ENCODE measurements around the gene SIGLEC7.
A peak's percentile ranks its signal among the peaks of the same experiment; 100 is the strongest.

SIGLEC7 gene

GRCh38 chr19:51114087-51114729 lies 27.9 kb upstream of the SIGLEC7 start:
- H3K27ac ChIP-seq = peak overlapping the region in 2 of 21 experiments; percentile 19 to 55
- H3K4me3 ChIP-seq = no peak overlapping the region

- Histone ChIP-seq H3K4me3 (no peak overlapping the region), H3K27ac (no peak overlapping the region)
These were observed 25.3 kb upstream of the SIGLEC7 start for GRCh38 chr19:51116736-51117286.

- Histone ChIP-seq H3K27ac (peak overlapping the region in 1 of 21 experiments; percentile 21), H3K4me3 (no peak overlapping the region)
These were observed 23.0 kb upstream of the SIGLEC7 start for GRCh38 chr19:51119101-51119500.

GRCh38 chr19:51119611-51120010 lies 22.5 kb upstream of the SIGLEC7 start:
- no peak overlapping the region for H3K4me3 ChIP-seq
- H3K27ac ChIP-seq = peak overlapping the region in 2 of 21 experiments; percentile 21 to 42

GRCh38 chr19:51120160-51120559 lies 21.9 kb upstream of the SIGLEC7 start:
- peak overlapping the region in 3 of 21 experiments; percentile 21 to 42 (median 37) for H3K27ac ChIP-seq
- no peak overlapping the region for H3K4me3 ChIP-seq

- Histone ChIP-seq H3K4me3 (no peak overlapping the region), H3K27ac (peak overlapping the region in 3 of 21 experiments; percentile 31 to 46 (median 44))
These were observed 20.8 kb upstream of the SIGLEC7 start for GRCh38 chr19:51121257-51121656.

- Histone ChIP-seq H3K4me3 (no peak overlapping the region), H3K27ac (peak overlapping the region in 16 of 21 experiments; percentile 20 to 88 (median 71))
These were observed 19.8 kb upstream of the SIGLEC7 start for GRCh38 chr19:51122112-51122981.

- no peak overlapping the region for H3K4me3 ChIP-seq
- peak overlapping the region in 16 of 21 experiments; percentile 20 to 88 (median 70) for H3K27ac ChIP-seq
These were observed 18.7 kb upstream of the SIGLEC7 start for GRCh38 chr19:51123381-51123800.

GRCh38 chr19:51123802-51124201 lies 18.3 kb upstream of the SIGLEC7 start:
- Histone ChIP-seq H3K27ac (peak overlapping the region in 15 of 21 experiments; percentile 30 to 88 (median 73)), H3K4me3 (no peak overlapping the region)

- Histone ChIP-seq H3K4me3 (no peak overlapping the region), H3K27ac (peak overlapping the region in 15 of 21 experiments; percentile 17 to 88 (median 73))
These were observed 17.9 kb upstream of the SIGLEC7 start for GRCh38 chr19:51124216-51124615.

- peak within 1 kb of the TSS in 4 of 7 experiments; percentile 7 to 21 (median 16) for H3K4me3 ChIP-seq
- peak within 1 kb of the TSS in 18 of 21 experiments; percentile 24 to 88 (median 68) for H3K27ac ChIP-seq
These were observed 17.4 kb upstream of the SIGLEC7 start, which contains the start of gene SIGLEC9 for GRCh38 chr19:51124729-51125128. Gene SIGLEC9, plus strand, starts transcription at chr19:51124906. Its CDS starts 69 bp downstream, at chr19:51124975.

- Histone ChIP-seq H3K4me3 (peak overlapping the region in 4 of 7 experiments; percentile 7 to 21 (median 16)), H3K27ac (peak overlapping the region in 18 of 21 experiments; percentile 23 to 88 (median 68))
These were observed 16.6 kb upstream of the SIGLEC7 start for GRCh38 chr19:51125421-51126075.

GRCh38 chr19:51127032-51127431 lies 15.1 kb upstream of the SIGLEC7 start:
- H3K27ac ChIP-seq = peak overlapping the region in 12 of 21 experiments; percentile 10 to 88 (median 50)
- H3K4me3 ChIP-seq = peak overlapping the region in 1 of 7 experiments; percentile 21

GRCh38 chr19:51127755-51128154 lies 14.3 kb upstream of the SIGLEC7 start:
- peak overlapping the region in 11 of 21 experiments; percentile 11 to 88 (median 37) for H3K27ac ChIP-seq
- H3K4me3 ChIP-seq = no peak overlapping the region

- Histone ChIP-seq H3K4me3 (no peak overlapping the region), H3K27ac (peak overlapping the region in 13 of 21 experiments; percentile 4 to 88 (median 34))
These were observed 13.9 kb upstream of the SIGLEC7 start for GRCh38 chr19:51128227-51128626.

- Histone ChIP-seq H3K4me3 (no peak overlapping the region), H3K27ac (peak overlapping the region in 1 of 21 experiments; percentile 11)
These were observed 12.4 kb upstream of the SIGLEC7 start for GRCh38 chr19:51129716-51130115.

GRCh38 chr19:51131780-51132680 lies 10.1 kb upstream of the SIGLEC7 start:
- Histone ChIP-seq H3K27ac (peak overlapping the region in 11 of 21 experiments; percentile 8 to 74 (median 52)), H3K4me3 (no peak overlapping the region)

- Histone ChIP-seq H3K4me3 (no peak overlapping the region), H3K27ac (peak overlapping the region in 1 of 21 experiments; percentile 80)
These were observed 7.1 kb upstream of the SIGLEC7 start for GRCh38 chr19:51135004-51135403.

All from skin epidermis (tissue), 12 donors.